Testis (tissue), 3 donors: ENCODE results near the gene SNAPC2. TPM values are rescaled to one million over a fixed set of nuclear protein-coding genes. Genes with fewer than 3 reads are reported as not detected.

Experiments used
- DNase-seq: peaks from one replicate; pipeline ENCODE4 v3.0.0-alpha.2; 2019
- H3K27ac ChIP-seq, 2 donors: fragments of 200-600 bp; sonication (generic); one replicate each; pipeline ENCODE4 v1.5.1; 2019
- H3K27me3 ChIP-seq: fragments of 200-600 bp; sonication (generic); one replicate; pipeline ENCODE4 v1.5.1; 2019
- H3K36me3 ChIP-seq: fragments of 200-600 bp; sonication (generic); one replicate; pipeline ENCODE4 v1.5.1; 2017; ENCODE audit warnings: low read depth; ENCODE audit errors: missing control alignments
- H3K4me1 ChIP-seq: fragments of 200-600 bp; sonication (generic); one replicate; pipeline ENCODE4 v1.5.1; 2019
- H3K4me3 ChIP-seq, 2 donors: fragments of 200-600 bp; sonication (generic); one replicate each; pipeline ENCODE4 v1.5.1; 2017 to 2019
- H3K9me3 ChIP-seq: fragments of 200-600 bp; sonication (generic); one replicate; pipeline ENCODE4 v1.5.1; 2017
- CTCF ChIP-seq, 3 experiments: fragments of 450-650 bp in 2 of 3; fragments of 200-600 bp in 1 of 3; sonication (generic) in 1 of 3; IDR thresholded peaks; one replicate each; pipeline ENCODE4 v1.5.1; 2016 to 2019; ENCODE audit warnings: antibody characterized with exemption in 3 of 3, mild to moderate bottlenecking in 2 of 3, moderate library complexity in 1 of 3
- POLR2A ChIP-seq: fragments of 450-650 bp; IDR thresholded peaks from one replicate; pipeline ENCODE4 v1.6.1; 2017; ENCODE audit warnings: antibody characterized with exemption, mild to moderate bottlenecking, moderate library complexity
- WGBS, 2 donors: methylation state at CpG; one replicate each; pipeline ENCODE4 v1.1.5; 2018; 5-methylcytosine and 5-hydroxymethylcytosine counted together
- intact Hi-C: fragments of 100-400 bp; cut with DNase I; formaldehyde crosslinking; loops from one replicate; pipeline ENCODE4 v1.15.1; 2023; ENCODE audit warnings: low total_unique reads
- polyA plus RNA-seq: library from polyadenylated mRNA; stranded (reverse); fragments of 350-450 nt; fragmentation: Illumina TruSeq; extraction: RNeasy Lipid Tissue Mini Kit (QIAGEN cat#74804); gene quantifications from one replicate; pipeline ENCODE4 v1.2.3, GENCODE V29; 2014; ENCODE audit warnings: low read depth, low replicate concordance; ENCODE audit not compliant: insufficient read depth
- total RNA-seq, 2 donors: library from RNA; depleted of rRNA; stranded (reverse); fragments of >200 nt; gene quantifications; one replicate each; pipeline ENCODE4 v1.2.3, GENCODE V29; 2016

Gene SNAPC2
- total and polyA plus RNA-seq, 3 donors from 2014 or later: 51.9 to 88.6 (median 72.5) TPM

- Histone ChIP-seq H3K27ac (no peak overlapping the region), H3K9me3 (no peaks in the 10 kb centered on the region), H3K4me1 (peaks cover 24% of the 10 kb centered on the region), H3K27me3 (no peaks in the 10 kb centered on the region), H3K36me3 (no peaks in the 10 kb centered on the region), H3K4me3 (no peak overlapping the region)
- intact Hi-C loops: no loop called here
- TF ChIP-seq CTCF (IDR thresholded peaks at IDR 0.05): no peak
- TF ChIP-seq POLR2A: no peak
- WGBS, 2 donors: 86 to 93% methylated on average over 10 of the region's 10 CpGs
- DNase-seq: no peak
These were observed 14.3 kb upstream of the SNAPC2 start for GRCh38 chr19:7905859-7906258.

GRCh38 chr19:7907122-7907521 lies 13.0 kb upstream of the SNAPC2 start:
- peaks cover 24% of the 10 kb centered on the region for H3K4me1 ChIP-seq
- WGBS, 2 donors: 89 to 93% methylated on average over 19 of the region's 19 CpGs
- no peaks in the 10 kb centered on the region for H3K9me3 ChIP-seq
- no peak for DNase-seq
- intact Hi-C loops: no loop called here
- no peaks in the 10 kb centered on the region for H3K36me3 ChIP-seq
- no peak overlapping the region for H3K4me3 ChIP-seq
- H3K27ac ChIP-seq: no peak overlapping the region
- H3K27me3 ChIP-seq: no peaks in the 10 kb centered on the region
- TF ChIP-seq POLR2A (no peak), CTCF (IDR thresholded peaks at IDR 0.05) (no peak)

- TF ChIP-seq POLR2A: no peak
- TF ChIP-seq CTCF (IDR thresholded peaks at IDR 0.05): no peak
- H3K4me1 ChIP-seq: peaks cover 24% of the 10 kb centered on the region
- no peaks in the 10 kb centered on the region for H3K36me3 ChIP-seq
These were observed 12.6 kb upstream of the SNAPC2 start for GRCh38 chr19:7907544-7907943.

GRCh38 chr19:7908078-7908699 lies 11.9 kb upstream of the SNAPC2 start:
- Histone ChIP-seq H3K27me3 (no peaks in the 10 kb centered on the region), H3K36me3 (no peaks in the 10 kb centered on the region), H3K4me3 (no peak overlapping the region), H3K9me3 (no peaks in the 10 kb centered on the region), H3K27ac (no peak overlapping the region), H3K4me1 (peaks cover 18% of the 10 kb centered on the region)
- intact Hi-C loops: no loop called here
- DNase-seq: peak; percentile 59
- 77 to 85% methylated on average over 9 to 14 of the region's 14 CpGs for WGBS, 2 donors
- TF ChIP-seq CTCF (IDR thresholded peaks at IDR 0.05) (no peak), POLR2A (no peak)

More at GRCh38 chr19:7907544-7907943, 12.6 kb upstream of the SNAPC2 start:
- intact Hi-C loops: no loop called here
- H3K27me3 ChIP-seq: no peaks in the 10 kb centered on the region
- no peaks in the 10 kb centered on the region for H3K9me3 ChIP-seq
- DNase-seq: no peak
- 88 to 89% methylated on average over 6 to 11 of the region's 11 CpGs for WGBS, 2 donors
- H3K27ac ChIP-seq: no peak overlapping the region
- no peak overlapping the region for H3K4me3 ChIP-seq
